ENCODE results near the gene FAM25G. TPM values are rescaled to one million over a fixed set of nuclear protein-coding genes. Genes with fewer than 3 reads are reported as not detected.
"Not testable (repeated sequence)": the region's sequence is repeated elsewhere in the genome, so short reads cannot be mapped to it uniquely, and the experiment has no call there.

The FAM25G gene
- total RNA-seq, 3 donors from 2014 or later: not detected

DNA sequence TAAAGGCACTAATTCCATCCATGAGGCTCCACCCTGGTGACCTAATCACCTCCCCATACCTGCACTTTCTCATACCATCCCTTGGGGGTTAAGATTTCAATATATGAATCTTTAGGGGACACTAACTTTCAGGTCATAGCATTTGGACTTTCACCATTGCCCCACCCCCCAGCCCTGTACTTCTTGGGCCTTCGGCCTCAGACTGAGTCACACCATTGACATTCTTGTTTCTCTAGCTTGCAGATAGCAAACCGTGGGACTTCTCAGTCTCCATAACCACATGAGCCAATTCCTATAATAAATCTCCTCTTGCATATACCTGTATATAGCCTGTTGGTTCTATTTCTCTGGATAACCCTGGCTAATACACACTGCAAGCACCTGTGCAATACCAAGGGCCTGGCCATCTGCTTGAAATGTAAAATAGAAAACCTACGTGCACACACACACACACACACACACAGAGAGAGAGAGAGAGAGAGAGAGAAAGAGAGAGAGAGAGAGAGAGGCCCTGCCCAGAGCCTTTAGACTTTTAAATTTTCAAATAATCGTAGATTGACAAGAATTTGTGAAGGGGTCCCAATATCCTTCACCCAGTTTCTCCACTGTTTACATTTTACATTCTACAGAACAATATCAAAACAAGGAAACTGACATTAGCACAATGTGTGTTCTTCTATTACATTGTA is 32.9 kb downstream of the FAM25G start:
- peak in 1 of 2 donors; percentile 1 for DNase-seq (ENCODE audit: low spot score in 2 of 2)
- Histone ChIP-seq H3K4me3 (no peak overlapping the region), H3K27ac (no peak overlapping the region), H3K27me3 (no peaks in the 10 kb centered on the region), H3K9me3 (no peaks in the 10 kb centered on the region), H3K36me3 (no peaks in the 10 kb centered on the region), H3K4me1 (no peaks in the 10 kb centered on the region)
- intact Hi-C loops (cut with DNase I; ENCODE audit: low total_unique reads): no loop called here
- no peak for TF ChIP-seq POLR2A (IDR thresholded peaks at IDR 0.05)
- TF ChIP-seq, protein P1, sequence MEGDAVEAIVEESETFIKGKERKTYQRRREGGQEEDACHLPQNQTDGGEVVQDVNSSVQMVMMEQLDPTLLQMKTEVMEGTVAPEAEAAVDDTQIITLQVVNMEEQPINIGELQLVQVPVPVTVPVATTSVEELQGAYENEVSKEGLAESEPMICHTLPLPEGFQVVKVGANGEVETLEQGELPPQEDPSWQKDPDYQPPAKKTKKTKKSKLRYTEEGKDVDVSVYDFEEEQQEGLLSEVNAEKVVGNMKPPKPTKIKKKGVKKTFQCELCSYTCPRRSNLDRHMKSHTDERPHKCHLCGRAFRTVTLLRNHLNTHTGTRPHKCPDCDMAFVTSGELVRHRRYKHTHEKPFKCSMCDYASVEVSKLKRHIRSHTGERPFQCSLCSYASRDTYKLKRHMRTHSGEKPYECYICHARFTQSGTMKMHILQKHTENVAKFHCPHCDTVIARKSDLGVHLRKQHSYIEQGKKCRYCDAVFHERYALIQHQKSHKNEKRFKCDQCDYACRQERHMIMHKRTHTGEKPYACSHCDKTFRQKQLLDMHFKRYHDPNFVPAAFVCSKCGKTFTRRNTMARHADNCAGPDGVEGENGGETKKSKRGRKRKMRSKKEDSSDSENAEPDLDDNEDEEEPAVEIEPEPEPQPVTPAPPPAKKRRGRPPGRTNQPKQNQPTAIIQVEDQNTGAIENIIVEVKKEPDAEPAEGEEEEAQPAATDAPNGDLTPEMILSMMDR (IDR thresholded peaks at IDR 0.05): no peak
- no peak for TF ChIP-seq POLR2AphosphoS5 (IDR thresholded peaks at IDR 0.05)

DNA sequence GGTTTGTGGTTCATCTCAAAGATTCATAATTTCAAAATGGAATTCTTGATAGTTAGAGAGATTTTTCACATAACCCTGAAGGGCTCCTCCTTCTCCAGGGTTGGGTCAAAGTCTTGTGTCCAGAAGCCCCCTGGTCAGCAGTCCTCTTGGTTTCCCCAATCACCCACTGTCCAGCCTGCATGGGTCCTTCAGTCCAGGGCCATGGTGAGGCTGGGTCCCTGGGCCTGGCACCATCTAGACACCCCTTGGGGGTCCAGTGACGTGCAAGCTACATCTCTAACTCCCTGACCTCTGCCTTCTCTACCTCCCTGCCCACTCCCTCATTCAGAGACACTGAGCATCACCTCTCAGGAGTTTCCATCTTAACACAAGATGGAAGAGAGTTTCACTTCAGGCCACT is 33.7 kb downstream of the FAM25G start:
- DNase-seq (ENCODE audit: low spot score in 2 of 2): peak in 1 of 2 donors; percentile 4
- intact Hi-C loops (cut with DNase I; ENCODE audit: low total_unique reads): no loop called here

DNA sequence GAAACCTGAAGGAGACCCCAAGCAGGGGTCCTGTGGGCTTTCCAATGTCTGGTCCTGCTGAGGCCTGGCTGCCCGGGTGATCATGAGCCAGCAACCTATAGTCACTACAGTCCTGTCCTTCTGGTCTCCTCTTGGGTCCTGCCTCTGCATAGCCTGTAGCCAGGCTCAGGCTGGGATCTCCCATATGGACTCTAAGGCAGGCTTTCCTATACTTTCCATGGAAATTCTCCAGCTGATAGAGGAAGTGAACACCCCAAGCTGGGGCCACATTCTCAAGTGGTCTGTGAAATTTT is 34.0 kb downstream of the FAM25G start:
- no peak for DNase-seq (ENCODE audit: low spot score in 2 of 2)
- Histone ChIP-seq H3K9me3 (no peaks in the 10 kb centered on the region), H3K36me3 (no peaks in the 10 kb centered on the region), H3K4me1 (no peaks in the 10 kb centered on the region), H3K4me3 (no peak overlapping the region), H3K27me3 (no peaks in the 10 kb centered on the region), H3K27ac (no peak overlapping the region)
- TF ChIP-seq, protein P1 (IDR thresholded peaks at IDR 0.05): no peak
- TF ChIP-seq POLR2AphosphoS5 (IDR thresholded peaks at IDR 0.05) (no peak), POLR2A (IDR thresholded peaks at IDR 0.05) (no peak)
- intact Hi-C loops (cut with DNase I; ENCODE audit: low total_unique reads): no loop called here

More for the DNA sequence above, 33.7 kb downstream of the FAM25G start:
- H3K27me3 ChIP-seq: no peaks in the 10 kb centered on the region
- H3K4me3 ChIP-seq: no peak overlapping the region
- no peak overlapping the region for H3K27ac ChIP-seq
- TF ChIP-seq, protein P1 (IDR thresholded peaks at IDR 0.05): no peak
- TF ChIP-seq POLR2A (IDR thresholded peaks at IDR 0.05) (no peak), POLR2AphosphoS5 (IDR thresholded peaks at IDR 0.05) (no peak)
- no peaks in the 10 kb centered on the region for H3K9me3 ChIP-seq
- no peaks in the 10 kb centered on the region for H3K4me1 ChIP-seq
- no peaks in the 10 kb centered on the region for H3K36me3 ChIP-seq

DNA sequence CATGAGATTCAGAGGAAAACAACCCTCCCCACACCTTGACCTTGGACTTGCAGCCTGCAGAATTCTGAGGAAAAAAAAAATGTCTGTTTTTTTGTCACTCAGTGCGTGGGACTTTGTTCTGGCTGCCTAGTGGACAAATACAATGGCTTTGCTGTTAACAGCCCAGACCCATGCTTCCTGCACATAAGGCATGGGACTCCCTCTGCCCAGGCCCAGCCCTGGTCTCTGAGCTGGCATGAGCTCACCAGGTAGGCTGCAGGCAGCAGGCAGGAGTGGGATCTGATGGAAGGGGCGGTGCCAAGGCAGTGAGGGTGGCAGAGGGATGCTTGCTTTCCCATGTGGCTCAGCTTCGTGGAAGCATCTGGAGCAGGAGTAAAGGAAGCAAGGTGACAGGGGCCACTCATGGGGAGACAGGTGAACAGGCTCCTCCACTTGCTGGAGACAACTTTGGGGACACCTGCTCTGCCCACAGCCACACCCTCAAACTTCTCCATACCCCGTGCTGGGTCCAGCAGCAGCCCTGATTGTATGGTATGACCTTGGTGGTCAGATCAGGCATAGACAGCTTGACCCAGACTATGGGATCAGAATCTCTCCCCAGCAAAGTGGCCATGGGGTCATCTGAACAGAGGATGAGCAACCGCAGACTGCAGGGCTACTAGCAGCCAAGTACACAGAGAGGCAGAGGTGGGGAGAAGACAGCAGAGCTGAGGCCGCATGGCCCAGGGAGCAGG is 34.5 kb downstream of the FAM25G start:
- H3K4me1 ChIP-seq: no peaks in the 10 kb centered on the region
- no peaks in the 10 kb centered on the region for H3K36me3 ChIP-seq
- H3K4me3 ChIP-seq: no peak overlapping the region
- no peak for TF ChIP-seq POLR2AphosphoS5 (IDR thresholded peaks at IDR 0.05)
- no peak for TF ChIP-seq POLR2A (IDR thresholded peaks at IDR 0.05)
- TF ChIP-seq, protein P1 (IDR thresholded peaks at IDR 0.05): no peak
- intact Hi-C loops (cut with DNase I; ENCODE audit: low total_unique reads): no loop called here
- H3K27me3 ChIP-seq: no peaks in the 10 kb centered on the region
- H3K9me3 ChIP-seq: no peaks in the 10 kb centered on the region
- DNase-seq (ENCODE audit: low spot score in 2 of 2): peak in 1 of 2 donors; percentile 19
- H3K27ac ChIP-seq: no peak overlapping the region

DNA sequence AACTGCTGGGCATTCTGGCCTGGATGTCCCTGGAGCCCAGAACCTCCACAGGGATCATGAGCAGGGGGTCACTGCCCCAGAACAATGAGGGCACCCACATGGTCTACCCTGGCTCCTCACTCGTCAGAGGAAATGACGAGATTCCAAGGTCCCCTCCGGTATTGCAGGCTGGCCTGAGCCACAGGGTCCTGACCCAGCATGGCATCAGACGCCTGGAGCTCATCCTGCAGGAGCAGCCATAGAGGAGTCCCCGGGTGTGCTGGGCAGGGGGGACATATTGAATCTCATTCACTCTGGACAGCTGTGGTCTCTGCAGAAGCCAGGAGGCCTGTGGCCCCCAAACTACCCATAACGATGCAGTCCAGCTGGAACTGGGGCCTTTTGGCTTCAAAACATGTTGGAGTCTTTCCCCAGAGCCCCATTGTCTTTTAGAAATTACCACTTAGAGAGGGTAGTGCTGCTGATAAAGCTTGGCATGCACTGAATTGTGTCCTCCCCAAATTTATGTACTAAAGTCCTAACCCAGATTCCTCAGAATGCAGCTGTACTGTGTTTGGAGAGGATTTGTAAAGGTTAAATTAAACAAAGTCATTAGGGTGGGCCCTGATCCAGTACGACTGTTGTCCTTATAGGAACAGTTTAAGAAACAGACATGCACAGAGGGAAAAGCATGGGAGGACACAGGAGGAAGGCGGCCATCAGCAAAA is 35.3 kb downstream of the FAM25G start:
- no peak overlapping the region for H3K27ac ChIP-seq
- H3K36me3 ChIP-seq: no peaks in the 10 kb centered on the region
- no peak overlapping the region for H3K4me3 ChIP-seq
- no peaks in the 10 kb centered on the region for H3K9me3 ChIP-seq
- H3K4me1 ChIP-seq: no peaks in the 10 kb centered on the region
- DNase-seq (ENCODE audit: low spot score in 2 of 2): peak in 1 of 2 donors; percentile 6
- H3K27me3 ChIP-seq: no peaks in the 10 kb centered on the region
- TF ChIP-seq POLR2A (IDR thresholded peaks at IDR 0.05): no peak
- TF ChIP-seq, protein P1 (IDR thresholded peaks at IDR 0.05): no peak
- no peak for TF ChIP-seq POLR2AphosphoS5 (IDR thresholded peaks at IDR 0.05)
- intact Hi-C loops (cut with DNase I; ENCODE audit: low total_unique reads): no loop called here

DNA sequence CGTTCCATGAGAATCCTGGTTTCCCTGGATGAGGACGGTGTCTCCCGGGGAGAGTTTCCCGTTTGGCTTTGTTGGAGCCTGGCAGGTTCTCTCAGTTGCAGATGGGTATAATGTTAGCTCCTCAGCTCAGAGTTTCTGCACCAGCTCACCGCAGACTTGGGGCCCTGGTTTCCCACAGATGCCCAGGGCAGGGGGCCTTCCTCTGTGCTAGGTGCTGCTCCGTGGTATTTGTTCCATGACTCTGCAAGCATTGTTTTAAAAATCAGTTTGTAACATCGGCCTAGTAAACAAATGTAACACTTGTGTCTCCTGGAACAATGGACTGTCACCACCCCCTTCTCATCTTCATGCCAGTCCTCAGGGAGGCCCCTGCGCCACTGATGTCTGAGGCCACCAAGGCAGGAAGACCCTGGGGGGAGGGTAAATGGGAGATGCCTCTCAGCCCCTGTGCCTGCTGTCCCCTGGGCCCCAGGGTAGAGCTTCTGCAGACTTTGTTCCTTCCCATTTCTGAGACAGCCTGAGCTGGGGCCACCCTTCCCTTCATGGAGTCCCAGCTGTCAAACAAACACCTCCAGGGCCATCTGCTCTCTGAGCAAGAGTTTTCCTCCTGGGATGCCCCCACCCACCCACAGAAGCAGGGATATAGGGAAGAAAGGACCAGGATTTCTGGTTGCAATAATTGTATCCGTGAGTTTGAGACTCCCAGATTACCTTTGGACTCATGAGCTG is 36.0 kb downstream of the FAM25G start:
- H3K4me1 ChIP-seq; H3K27ac ChIP-seq; intact Hi-C loops (cut with DNase I; ENCODE audit: low total_unique reads); H3K36me3 ChIP-seq; H3K9me3 ChIP-seq; H3K27me3 ChIP-seq; H3K4me3 ChIP-seq: not testable (repeated sequence)
- DNase-seq (ENCODE audit: low spot score in 2 of 2): peak in 1 of 2 donors; percentile 4
